ENCODE measurements around the gene ZNF780A.

DNA sequence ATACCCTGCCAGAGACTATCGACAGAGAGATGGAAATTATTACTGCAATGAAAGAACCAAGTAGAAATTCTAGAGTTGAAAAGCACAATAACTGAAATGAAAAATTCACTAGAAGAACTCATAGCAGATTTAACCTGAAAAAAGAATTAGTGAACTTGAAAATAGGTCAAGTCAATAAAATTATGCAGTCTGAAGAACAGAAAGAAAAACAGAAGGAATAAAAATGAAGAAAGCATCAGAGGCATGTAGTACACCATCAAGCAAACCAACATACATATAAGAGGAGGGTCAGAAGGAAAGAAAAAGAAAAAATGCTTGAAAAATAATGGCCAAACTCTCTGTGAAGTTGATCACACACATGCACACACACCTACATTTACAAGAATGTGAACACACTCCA lies 31.1 kb downstream of the ZNF780A start:
- TF ChIP-seq, protein P1, sequence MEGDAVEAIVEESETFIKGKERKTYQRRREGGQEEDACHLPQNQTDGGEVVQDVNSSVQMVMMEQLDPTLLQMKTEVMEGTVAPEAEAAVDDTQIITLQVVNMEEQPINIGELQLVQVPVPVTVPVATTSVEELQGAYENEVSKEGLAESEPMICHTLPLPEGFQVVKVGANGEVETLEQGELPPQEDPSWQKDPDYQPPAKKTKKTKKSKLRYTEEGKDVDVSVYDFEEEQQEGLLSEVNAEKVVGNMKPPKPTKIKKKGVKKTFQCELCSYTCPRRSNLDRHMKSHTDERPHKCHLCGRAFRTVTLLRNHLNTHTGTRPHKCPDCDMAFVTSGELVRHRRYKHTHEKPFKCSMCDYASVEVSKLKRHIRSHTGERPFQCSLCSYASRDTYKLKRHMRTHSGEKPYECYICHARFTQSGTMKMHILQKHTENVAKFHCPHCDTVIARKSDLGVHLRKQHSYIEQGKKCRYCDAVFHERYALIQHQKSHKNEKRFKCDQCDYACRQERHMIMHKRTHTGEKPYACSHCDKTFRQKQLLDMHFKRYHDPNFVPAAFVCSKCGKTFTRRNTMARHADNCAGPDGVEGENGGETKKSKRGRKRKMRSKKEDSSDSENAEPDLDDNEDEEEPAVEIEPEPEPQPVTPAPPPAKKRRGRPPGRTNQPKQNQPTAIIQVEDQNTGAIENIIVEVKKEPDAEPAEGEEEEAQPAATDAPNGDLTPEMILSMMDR (conservative IDR thresholded peaks at IDR 0.05; ENCODE audit: low read length) = no peak
- no peak for TF ChIP-seq EZH2phosphoT487 (IDR thresholded peaks at IDR 0.05; ENCODE audit: borderline replicate concordance)

Data from Loucy (cell line).